NCI-H460 (cell line): Measurements from ENCODE around the gene SPEF2. TPM values are rescaled to one million over a fixed set of nuclear protein-coding genes. Genes with fewer than 3 reads are reported as not detected.
A peak's percentile ranks its signal among the peaks of the same experiment; 100 is the strongest.

Experiments
- DNase-seq: peaks from one replicate; pipeline ENCODE4 v3.0.0-alpha.2; 2016; ENCODE audit warnings: low read depth; ENCODE audit errors: extremely low read depth
- polyA plus RNA-seq: library from polyadenylated mRNA; depleted of rRNA; stranded (reverse); fragments of >200 nt; gene quantifications from 2 replicates; pipeline ENCODE4 v1.2.3, GENCODE V29; 2014; cell fraction: nucleus; rRNA removed
- total RNA-seq: library from RNA; depleted of rRNA; stranded (reverse); fragments of >200 nt; shearing (Covaris generic); gene quantifications from 2 replicates; pipeline ENCODE4 v1.2.3, GENCODE V29; 2014; rRNA removed

SPEF2 gene
- 2.7 and 2.9 TPM in 2 replicates for total RNA-seq
- 0.64 and 4.7 TPM in 2 replicates for polyA plus RNA-seq

GRCh38 chr5:35617435-35618303 is at the start of gene SPEF2:
Gene SPEF2, plus strand, starts transcription at chr5:35617863. Its CDS starts 135 bp downstream, at chr5:35617998.
- peak; percentile 76 for DNase-seq

- DNase-seq, result no peak
Measured at GRCh38 chr5:35575578-35575977, 42.1 kb upstream of the SPEF2 start.

- DNase-seq, result no peak
Measured at GRCh38 chr5:35587419-35587818, 30.2 kb upstream of the SPEF2 start.

GRCh38 chr5:35593338-35593737 is 24.3 kb upstream of the SPEF2 start:
- DNase-seq, result no peak

- DNase-seq, result no peak
Measured at GRCh38 chr5:35598707-35599370, 18.8 kb upstream of the SPEF2 start.

GRCh38 chr5:35600591-35600990 is 17.1 kb upstream of the SPEF2 start:
- DNase-seq, result no peak

GRCh38 chr5:35608881-35609779 is 8.5 kb upstream of the SPEF2 start:
- no peak for DNase-seq

- no peak for DNase-seq
Measured at GRCh38 chr5:35617060-35617434, 616 bp upstream of the SPEF2 start.

GRCh38 chr5:35618304-35618636 is 607 bp downstream of the SPEF2 start:
- DNase-seq, result no peak

GRCh38 chr5:35618781-35619180 is 1.1 kb downstream of the SPEF2 start:
- DNase-seq, result no peak

GRCh38 chr5:35622974-35623373 is 5.3 kb downstream of the SPEF2 start:
- no peak for DNase-seq

GRCh38 chr5:35623991-35624390 is 6.3 kb downstream of the SPEF2 start:
- no peak for DNase-seq

- DNase-seq, result no peak
Measured at GRCh38 chr5:35626108-35626507, 8.4 kb downstream of the SPEF2 start.

GRCh38 chr5:35626553-35626952 is 8.9 kb downstream of the SPEF2 start:
- DNase-seq, result no peak

- no peak for DNase-seq
Measured at GRCh38 chr5:35634326-35634725, 16.7 kb downstream of the SPEF2 start.

GRCh38 chr5:35640623-35641022 is 23.0 kb downstream of the SPEF2 start:
- DNase-seq, result no peak

- no peak for DNase-seq
Measured at GRCh38 chr5:35644543-35644942, 26.9 kb downstream of the SPEF2 start.

GRCh38 chr5:35647128-35647527 is 29.5 kb downstream of the SPEF2 start:
- DNase-seq, result no peak

- no peak for DNase-seq
Measured at GRCh38 chr5:35647712-35648111, 30.0 kb downstream of the SPEF2 start.

GRCh38 chr5:35651002-35651756 is 33.5 kb downstream of the SPEF2 start:
- peak; percentile 6 for DNase-seq
